DOHH2 (cell line): ENCODE measurements around the gene LRCH2.

Source experiments
- CTCF ChIP-seq: fragments of 200-600 bp; sonication (generic); IDR thresholded peaks from one replicate; pipeline ENCODE4 v1.5.1; 2014; ENCODE audit warnings: antibody characterized with exemption, mild to moderate bottlenecking, low read depth, low read length; ENCODE audit not compliant: poor library complexity, severe bottlenecking
- EZH2phosphoT487 ChIP-seq: fragments of 200-600 bp; sonication (generic); IDR thresholded peaks from 2 replicates; pipeline ENCODE4 v1.6.1; 2017; ENCODE audit warnings: borderline replicate concordance, mild to moderate bottlenecking, antibody characterized with exemption, low read length, moderate library complexity, mixed read lengths

GRCh38 chrX:115264009-115264408, 30.1 kb upstream of the LRCH2 start:
- TF ChIP-seq EZH2phosphoT487 (no peak), CTCF (no peak)
